KMS-11 (cell line): ENCODE data around the gene FHIT.

ENCODE experiments used
- H2AFZ ChIP-seq: fragments of 200-600 bp; sonication (generic); 2 replicates; pipeline ENCODE4 v1.6.1; 2016; ENCODE audit warnings: antibody characterized with exemption, mixed run types, low read depth
- H3K27ac ChIP-seq: fragments of 200-600 bp; sonication (generic); 2 replicates; pipeline ENCODE4 v1.6.1; 2016; ENCODE audit warnings: mild to moderate bottlenecking, mixed run types
- H3K27me3 ChIP-seq: fragments of 200-600 bp; sonication (generic); 2 replicates; pipeline ENCODE4 v1.6.1; 2017; ENCODE audit warnings: mild to moderate bottlenecking, low read depth, mixed run types, moderate library complexity; ENCODE audit not compliant: insufficient read depth
- H3K36me3 ChIP-seq: fragments of 200-600 bp; sonication (generic); 2 replicates; pipeline ENCODE4 v1.6.1; 2017; ENCODE audit warnings: mild to moderate bottlenecking, mixed run types; ENCODE audit not compliant: insufficient read depth
- H3K4me1 ChIP-seq: fragments of 200-600 bp; sonication (generic); 2 replicates; pipeline ENCODE4 v1.6.1; 2016; ENCODE audit warnings: mild to moderate bottlenecking, low read depth, mixed run types; ENCODE audit not compliant: poor library complexity, severe bottlenecking
- H3K4me2 ChIP-seq: fragments of 200-600 bp; sonication (generic); 2 replicates; pipeline ENCODE4 v1.7.0; 2016; ENCODE audit warnings: mild to moderate bottlenecking, mixed run types
- H3K4me3 ChIP-seq: fragments of 200-600 bp; sonication (generic); IDR thresholded peaks from 2 replicates; pipeline ENCODE4 v1.6.1; 2017; ENCODE audit warnings: low read depth, low read length, mixed read lengths; ENCODE audit not compliant: insufficient read depth
- H3K79me2 ChIP-seq: fragments of 200-600 bp; sonication (generic); 2 replicates; pipeline ENCODE4 v1.6.1; 2016; ENCODE audit warnings: low read depth, mixed run types; ENCODE audit not compliant: insufficient read depth
- H3K9ac ChIP-seq: fragments of 200-600 bp; sonication (generic); 2 replicates; pipeline ENCODE4 v1.6.1; 2016; ENCODE audit warnings: mild to moderate bottlenecking, mixed run types
- H4K20me1 ChIP-seq: fragments of 200-600 bp; sonication (generic); 2 replicates; pipeline ENCODE4 v1.6.1; 2016; ENCODE audit warnings: mild to moderate bottlenecking, mixed run types; ENCODE audit not compliant: insufficient read depth
- CTCF ChIP-seq: fragments of 200-600 bp; sonication (generic); conservative IDR thresholded peaks from 2 replicates; pipeline ENCODE4 v1.6.1; 2017; ENCODE audit warnings: low read depth, mild to moderate bottlenecking, antibody characterized with exemption, low read length, moderate library complexity, mixed read lengths

The FHIT gene

GRCh38 chr3:60651799-60652198 is 599.5 kb downstream of the FHIT start:
- Histone ChIP-seq H3K27ac (no peak overlapping the region; the same call in 1 of the 2 replicates), H3K36me3 (no peaks in the 10 kb centered on the region), H3K79me2 (no peaks in the 10 kb centered on the region), H3K4me2 (peak overlapping the region; percentile 38; the same call in 1 of the 2 replicates), H3K9ac (no peak overlapping the region), H3K27me3 (no peaks in the 10 kb centered on the region), H4K20me1 (no peaks in the 10 kb centered on the region), H3K4me1 (peaks cover 24% of the 10 kb centered on the region), H3K4me3 (no peak overlapping the region), H2AFZ (no peak overlapping the region)
- no peak for TF ChIP-seq CTCF

GRCh38 chr3:60650171-60650570 is 601.1 kb downstream of the FHIT start:
- Histone ChIP-seq H2AFZ (no peak overlapping the region), H3K27ac (no peak overlapping the region), H3K9ac (no peak overlapping the region), H3K79me2 (no peaks in the 10 kb centered on the region), H3K36me3 (no peaks in the 10 kb centered on the region), H3K4me2 (no peak overlapping the region), H3K4me3 (no peak overlapping the region), H3K27me3 (no peaks in the 10 kb centered on the region), H4K20me1 (no peaks in the 10 kb centered on the region), H3K4me1 (peaks cover 24% of the 10 kb centered on the region)
- TF ChIP-seq CTCF: no peak

GRCh38 chr3:60645801-60646200 is 605.5 kb downstream of the FHIT start:
- no peak overlapping the region for H3K4me2 ChIP-seq
- H3K4me3 ChIP-seq: no peak overlapping the region
- TF ChIP-seq CTCF: no peak
- H3K27ac ChIP-seq: no peak overlapping the region
- H3K9ac ChIP-seq: no peak overlapping the region
- no peak overlapping the region for H2AFZ ChIP-seq
- no peaks in the 10 kb centered on the region for H4K20me1 ChIP-seq
- H3K4me1 ChIP-seq: no peaks in the 10 kb centered on the region
- H3K79me2 ChIP-seq: no peaks in the 10 kb centered on the region
- no peaks in the 10 kb centered on the region for H3K36me3 ChIP-seq
- no peaks in the 10 kb centered on the region for H3K27me3 ChIP-seq

GRCh38 chr3:60643831-60644230 is 607.4 kb downstream of the FHIT start:
- TF ChIP-seq CTCF: no peak
- H3K4me3 ChIP-seq: no peak overlapping the region
- no peaks in the 10 kb centered on the region for H3K79me2 ChIP-seq
- H3K36me3 ChIP-seq: no peaks in the 10 kb centered on the region
- no peaks in the 10 kb centered on the region for H4K20me1 ChIP-seq
- H3K4me2 ChIP-seq: no peak overlapping the region
- H3K4me1 ChIP-seq: no peaks in the 10 kb centered on the region
- H3K27me3 ChIP-seq: no peaks in the 10 kb centered on the region
- no peak overlapping the region for H2AFZ ChIP-seq
- no peak overlapping the region for H3K27ac ChIP-seq
- H3K9ac ChIP-seq: no peak overlapping the region
